Eye (tissue), 1 donor: ENCODE results near the gene POPDC3.

Experiments
- DNase-seq: peaks from one replicate; pipeline ENCODE4 v3.0.0-alpha.2; 2015

The POPDC3 gene

DNA sequence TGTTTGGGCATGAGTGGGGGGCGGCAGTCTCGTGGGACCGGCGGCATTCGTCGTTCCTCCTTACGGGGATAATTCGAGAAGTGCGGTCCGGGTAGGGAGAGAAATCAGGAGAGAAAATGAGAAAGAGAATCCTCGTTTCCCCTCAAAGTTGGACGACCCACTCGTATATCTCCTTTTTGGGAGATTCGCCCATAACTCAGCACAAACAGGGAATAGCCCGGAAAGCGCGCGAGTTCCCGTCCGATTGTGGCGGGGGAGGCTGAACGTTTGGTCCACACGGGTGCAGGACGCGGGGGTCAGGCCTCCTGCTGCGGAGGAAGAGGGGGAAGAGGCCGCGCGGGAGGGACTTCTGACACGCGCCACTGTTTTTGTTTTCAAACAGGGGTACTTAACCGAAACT is 42.4 kb downstream of the POPDC3 start:
- no peak for DNase-seq

DNA sequence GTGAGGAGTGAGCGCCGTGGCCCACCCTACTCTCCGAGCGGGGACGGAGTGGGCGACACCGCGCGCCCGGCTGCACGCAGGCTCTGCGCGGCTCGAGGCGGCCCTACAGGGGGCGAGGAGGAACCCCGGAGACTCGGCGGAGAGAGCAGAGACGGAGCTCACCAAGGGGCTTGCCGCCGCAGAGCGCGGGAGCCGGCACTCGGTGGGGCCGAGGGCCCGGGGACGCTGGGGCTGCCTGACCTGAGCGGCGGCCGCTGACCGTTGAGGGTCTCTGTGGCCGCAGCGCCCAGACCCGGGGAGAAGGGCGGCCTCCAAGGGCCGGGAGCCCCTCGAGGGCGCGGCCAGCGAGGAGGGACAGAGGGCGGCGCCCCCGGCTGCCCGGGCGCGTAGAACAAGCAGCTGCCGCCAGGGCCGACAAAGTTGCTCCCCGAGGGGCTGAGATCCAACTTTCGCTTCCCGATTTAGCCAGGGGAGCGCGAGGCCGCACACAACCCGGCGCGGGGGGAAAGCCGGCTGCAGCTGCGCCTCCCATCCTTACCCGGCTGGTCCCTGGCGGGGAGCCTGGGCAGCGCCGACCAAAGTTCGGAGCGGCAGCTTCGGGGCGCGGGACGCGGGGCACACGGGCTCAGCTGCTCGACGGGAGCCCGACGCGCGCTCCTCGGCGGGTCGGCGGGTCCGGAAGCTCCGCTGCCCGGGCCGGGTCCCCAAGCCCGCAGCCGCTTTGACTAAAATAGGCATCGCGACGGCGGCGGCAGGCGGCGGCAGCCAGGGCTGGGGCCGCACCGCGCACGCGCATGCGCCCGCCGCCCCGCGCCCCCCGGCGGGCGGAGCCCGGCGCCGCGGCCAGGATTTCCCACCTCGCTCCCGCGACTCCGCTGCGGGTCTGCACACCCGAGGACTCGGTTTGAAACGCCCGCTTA is 43.1 kb downstream of the POPDC3 start:
- DNase-seq = peak; percentile 83

DNA sequence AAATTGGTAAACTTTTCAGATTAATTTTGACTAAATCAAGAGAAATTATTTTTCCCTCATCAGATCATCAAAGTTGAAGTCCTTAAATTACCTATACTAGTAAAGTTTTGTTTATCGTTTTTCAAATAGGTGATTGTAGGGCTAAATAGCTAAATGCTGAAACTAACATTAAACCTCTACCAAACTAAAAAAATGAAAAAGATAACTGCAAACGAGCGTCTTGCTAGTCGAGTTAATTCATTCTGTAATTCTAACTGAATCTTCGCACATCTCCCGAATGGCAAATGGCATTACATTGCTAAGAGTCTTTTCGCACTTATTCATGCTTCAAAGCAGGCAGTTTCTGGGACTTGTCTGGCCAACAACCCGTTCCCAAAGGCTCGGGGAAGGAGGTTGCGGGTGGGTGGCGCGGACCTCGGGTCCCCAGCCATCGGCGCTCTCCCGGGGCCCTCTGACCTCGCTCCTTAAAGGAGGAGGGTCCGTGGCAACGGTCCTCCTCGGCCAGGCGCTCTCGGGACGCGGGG is 43.8 kb downstream of the POPDC3 start:
- DNase-seq = no peak

- peak; percentile 46 for DNase-seq
These were observed 44.8 kb downstream of the POPDC3 start for GRCh38 chr6:105135056-105135455.

GRCh38 chr6:105122717-105123116 is 57.1 kb downstream of the POPDC3 start:
- DNase-seq = no peak

GRCh38 chr6:105121981-105122380 is 57.8 kb downstream of the POPDC3 start:
- DNase-seq = no peak

- DNase-seq = no peak
These were observed 59.2 kb downstream of the POPDC3 start for GRCh38 chr6:105120570-105120969.

GRCh38 chr6:105116150-105116549 is 63.7 kb downstream of the POPDC3 start:
- no peak for DNase-seq

GRCh38 chr6:105113422-105113821 is 66.4 kb downstream of the POPDC3 start:
- no peak for DNase-seq

GRCh38 chr6:105112577-105112976 is 67.2 kb downstream of the POPDC3 start:
- DNase-seq = no peak

DNA sequence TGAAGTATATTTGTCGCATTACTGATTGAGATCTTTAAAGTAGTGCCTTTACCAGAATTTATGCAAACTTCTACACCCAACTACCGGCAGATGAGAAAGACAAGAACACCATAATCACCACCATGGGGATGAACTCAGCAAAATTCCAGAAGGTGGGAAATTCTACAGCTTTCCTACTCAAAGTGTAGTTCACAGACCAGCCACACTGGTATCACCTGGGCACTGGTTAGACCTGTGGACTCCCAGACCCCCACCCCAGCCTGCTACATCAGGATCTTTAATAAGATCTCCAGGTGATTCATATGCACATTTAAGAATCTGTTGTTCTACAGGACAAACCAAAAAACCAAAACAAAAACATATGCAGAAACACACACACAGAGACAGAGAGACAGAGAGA is 67.9 kb downstream of the POPDC3 start:
- DNase-seq = no peak

DNA sequence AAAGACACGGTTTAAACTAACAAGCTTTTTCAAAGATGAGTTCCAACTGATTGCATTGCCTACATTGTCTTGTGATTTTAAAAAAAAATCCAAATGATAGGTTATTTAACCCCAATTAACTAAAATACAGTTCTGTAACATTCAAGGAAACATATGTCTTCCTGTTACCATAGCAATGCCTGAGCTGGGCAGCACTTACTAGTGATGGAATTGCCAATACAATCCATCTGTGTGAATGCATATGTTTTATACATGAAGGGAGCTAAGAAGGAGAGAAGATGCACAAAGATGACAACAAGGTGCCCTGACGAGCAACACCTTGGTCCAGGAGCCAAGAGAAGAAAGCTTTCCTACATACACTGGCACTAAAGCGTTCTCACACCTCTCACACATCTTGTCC is 68.7 kb downstream of the POPDC3 start:
- DNase-seq = no peak

DNA sequence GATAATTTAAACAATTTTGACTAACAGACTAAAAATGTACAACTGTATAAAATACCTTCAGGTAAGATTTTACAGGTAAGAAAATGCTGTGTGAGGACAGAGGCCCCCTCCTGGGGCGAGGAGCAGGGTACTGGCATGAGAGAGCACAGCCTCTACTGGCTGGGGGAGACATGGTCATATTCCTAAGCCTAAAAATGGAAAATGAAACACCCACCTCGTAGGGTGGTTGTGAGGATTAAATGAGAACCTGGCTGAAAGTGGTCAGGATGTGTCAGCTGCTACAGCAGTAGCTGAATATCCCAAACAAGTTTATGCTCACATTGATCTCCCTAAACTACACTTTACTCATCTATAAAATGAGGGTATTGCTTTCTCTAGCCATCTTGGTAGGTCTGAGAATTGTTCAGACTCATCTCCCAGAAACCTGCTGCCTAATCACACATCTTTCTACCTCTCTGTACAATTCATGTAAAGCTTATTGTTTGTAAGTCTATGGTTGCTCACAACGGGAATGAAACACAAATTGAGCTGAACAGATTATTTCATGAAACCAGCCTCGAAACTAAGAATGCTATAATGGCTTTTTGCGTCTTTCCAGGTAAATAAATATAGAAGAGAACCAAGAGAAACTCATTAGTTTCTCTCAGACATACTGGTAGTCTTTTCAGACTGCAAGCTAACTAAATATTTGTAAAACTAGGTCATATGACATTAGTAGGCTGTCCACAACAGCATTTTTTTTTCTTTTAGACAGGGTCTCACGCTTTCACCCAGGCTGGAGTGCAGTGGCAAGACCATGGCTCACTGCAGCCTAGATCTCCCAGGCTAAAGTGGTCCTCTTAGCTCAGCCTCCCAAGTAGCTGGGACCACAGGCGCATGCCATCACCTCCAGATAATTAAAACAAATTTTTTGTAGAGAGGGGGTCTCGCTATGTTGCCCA is 69.6 kb downstream of the POPDC3 start:
- DNase-seq = no peak

DNA sequence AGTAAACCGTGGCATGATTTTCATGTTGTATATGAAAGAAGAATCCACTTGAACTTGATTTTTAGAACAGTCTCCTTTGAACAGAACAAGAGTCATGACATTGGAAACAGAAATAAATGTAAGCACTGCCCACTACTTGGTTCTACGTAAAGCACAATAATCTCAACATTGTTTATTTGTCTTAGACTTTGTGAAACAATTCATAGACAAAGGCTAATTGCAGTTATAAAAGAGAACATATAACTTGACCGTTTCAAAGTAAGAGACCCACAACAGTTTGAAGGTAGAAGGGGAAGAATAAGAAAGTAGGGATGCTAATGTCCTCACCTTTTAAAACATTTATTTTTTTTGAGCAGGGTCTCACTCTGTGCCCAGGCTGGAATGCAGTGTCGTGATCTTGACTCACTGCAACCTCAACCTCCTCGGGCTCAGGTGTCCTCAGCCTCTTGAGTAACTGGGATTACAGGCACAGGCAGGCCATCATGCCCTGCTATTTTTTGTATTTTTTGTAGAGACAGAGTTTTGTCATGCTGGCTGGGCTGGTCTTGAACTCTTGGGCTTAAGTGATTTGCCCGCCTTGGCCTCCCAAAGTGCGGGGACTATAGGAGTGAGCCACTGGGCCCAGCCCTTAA is 71.1 kb downstream of the POPDC3 start:
- no peak for DNase-seq
